Measurements from ENCODE around the gene SMARCA2.

The SMARCA2 gene

GRCh38 chr9:2119566-2119965 lies 104.4 kb downstream of the SMARCA2 start:
- Histone ChIP-seq H3K9ac (ENCODE audit: low read length) (no peak overlapping the region), H3K36me3 (ENCODE audit: insufficient read depth, low read length) (peaks cover 76% of the 10 kb centered on the region), H3F3A (ENCODE audit: insufficient read depth, low read length) (no peaks in the 10 kb centered on the region), H3K27me3 (ENCODE audit: insufficient read depth, low read length) (no peaks in the 10 kb centered on the region), H3K9me2 (ENCODE audit: low read depth, low read length) (no peaks in the 10 kb centered on the region), H3K27ac (ENCODE audit: low read depth, low read length, poor library complexity, severe bottlenecking) (no peak overlapping the region), H3K9me3 (ENCODE audit: low read length) (no peaks in the 10 kb centered on the region), H3K4me1 (ENCODE audit: insufficient read depth, low read length, severe bottlenecking) (no peaks in the 10 kb centered on the region), H3K79me2 (ENCODE audit: insufficient read depth, low read length) (no peaks in the 10 kb centered on the region), H3K4me2 (ENCODE audit: low read length) (no peak overlapping the region), H2AFZ (ENCODE audit: low read length) (no peak overlapping the region), H3K4me3 (ENCODE audit: low read depth, low read length, poor library complexity, severe bottlenecking) (no peak overlapping the region), H4K20me1 (ENCODE audit: insufficient read depth, low read length) (no peaks in the 10 kb centered on the region)
- no peak for TF ChIP-seq EZH2 (IDR thresholded peaks at IDR 0.05; ENCODE audit: borderline replicate concordance, low read length)
- TF ChIP-seq CTCF (IDR thresholded peaks at IDR 0.05; ENCODE audit: low read length): no peak

GRCh38 chr9:2120926-2121689 lies 106.0 kb downstream of the SMARCA2 start:
- Histone ChIP-seq H3K27me3 (ENCODE audit: insufficient read depth, low read length) (no peaks in the 10 kb centered on the region), H4K20me1 (ENCODE audit: insufficient read depth, low read length) (no peaks in the 10 kb centered on the region), H3K9me2 (ENCODE audit: low read depth, low read length) (no peaks in the 10 kb centered on the region), H3F3A (ENCODE audit: insufficient read depth, low read length) (no peaks in the 10 kb centered on the region), H2AFZ (ENCODE audit: low read length) (no peak overlapping the region), H3K4me1 (ENCODE audit: insufficient read depth, low read length, severe bottlenecking) (peaks cover 10% of the 10 kb centered on the region), H3K27ac (ENCODE audit: low read depth, low read length, poor library complexity, severe bottlenecking) (no peak overlapping the region), H3K4me3 (ENCODE audit: low read depth, low read length, poor library complexity, severe bottlenecking) (no peak overlapping the region), H3K9me3 (ENCODE audit: low read length) (no peaks in the 10 kb centered on the region), H3K9ac (ENCODE audit: low read length) (no peak overlapping the region), H3K36me3 (ENCODE audit: insufficient read depth, low read length) (peaks cover 71% of the 10 kb centered on the region), H3K4me2 (ENCODE audit: low read length) (no peak overlapping the region), H3K79me2 (ENCODE audit: insufficient read depth, low read length) (no peaks in the 10 kb centered on the region)
- no peak for TF ChIP-seq EZH2 (IDR thresholded peaks at IDR 0.05; ENCODE audit: borderline replicate concordance, low read length)
- TF ChIP-seq CTCF (IDR thresholded peaks at IDR 0.05; ENCODE audit: low read length): no peak

- TF ChIP-seq CTCF (IDR thresholded peaks at IDR 0.05; ENCODE audit: low read length) (no peak), EZH2 (IDR thresholded peaks at IDR 0.05; ENCODE audit: borderline replicate concordance, low read length) (no peak)
- Histone ChIP-seq H3K36me3 (ENCODE audit: insufficient read depth, low read length) (peaks cover 75% of the 10 kb centered on the region), H3K9me3 (ENCODE audit: low read length) (no peaks in the 10 kb centered on the region), H2AFZ (ENCODE audit: low read length) (no peak overlapping the region), H3F3A (ENCODE audit: insufficient read depth, low read length) (no peaks in the 10 kb centered on the region), H4K20me1 (ENCODE audit: insufficient read depth, low read length) (no peaks in the 10 kb centered on the region), H3K79me2 (ENCODE audit: insufficient read depth, low read length) (no peaks in the 10 kb centered on the region), H3K4me2 (ENCODE audit: low read length) (no peak overlapping the region), H3K9ac (ENCODE audit: low read length) (no peak overlapping the region), H3K4me1 (ENCODE audit: insufficient read depth, low read length, severe bottlenecking) (peaks cover 13% of the 10 kb centered on the region), H3K27ac (ENCODE audit: low read depth, low read length, poor library complexity, severe bottlenecking) (no peak overlapping the region), H3K4me3 (ENCODE audit: low read depth, low read length, poor library complexity, severe bottlenecking) (no peak overlapping the region), H3K27me3 (ENCODE audit: insufficient read depth, low read length) (no peaks in the 10 kb centered on the region), H3K9me2 (ENCODE audit: low read depth, low read length) (no peaks in the 10 kb centered on the region)
These were observed 107.2 kb downstream of the SMARCA2 start for GRCh38 chr9:2122299-2122698.
